GM23338 (cell line): ENCODE results near the gene YPEL3. TPM values are rescaled to one million over a fixed set of nuclear protein-coding genes. Genes with fewer than 3 reads are reported as not detected.

ENCODE experiments used
- ATAC-seq: fragments of 200-7000 bp; cut with Tn5 transposase; 3 replicates; pipeline ENCODE4 v1.9.1; 2020
- DNase-seq: peaks from one replicate; pipeline ENCODE4 v3.0.0-alpha.2; 2015; ENCODE audit warnings: low spot score
- H2AFZ ChIP-seq: fragments of 200-600 bp; sonication (generic); 2 replicates; pipeline ENCODE4 v1.8.0; 2016; ENCODE audit warnings: antibody characterized with exemption, mild to moderate bottlenecking, moderate library complexity
- H3F3A ChIP-seq: fragments of 200-600 bp; sonication (generic); replicated peaks from 2 replicates; pipeline ENCODE4 v1.8.0; 2017; ENCODE audit warnings: antibody characterized with exemption, mixed run types, low read depth
- H3K27ac ChIP-seq: fragments of 200-600 bp; sonication (generic); 2 replicates; pipeline ENCODE4 v1.6.1; 2016; ENCODE audit warnings: low read depth
- H3K27me3 ChIP-seq: fragments of 200-600 bp; sonication (generic); 2 replicates; pipeline ENCODE4 v1.8.0; 2016; ENCODE audit warnings: mild to moderate bottlenecking, mixed run types, moderate library complexity; ENCODE audit not compliant: insufficient read depth
- H3K36me3 ChIP-seq: fragments of 200-600 bp; sonication (generic); 2 replicates; pipeline ENCODE4 v1.8.0; 2016; ENCODE audit warnings: mild to moderate bottlenecking; ENCODE audit not compliant: insufficient read depth
- H3K4me1 ChIP-seq: fragments of 200-600 bp; sonication (generic); 2 replicates; pipeline ENCODE4 v1.8.0; 2016; ENCODE audit warnings: mild to moderate bottlenecking, moderate library complexity; ENCODE audit not compliant: insufficient read depth
- H3K4me2 ChIP-seq: fragments of 200-600 bp; sonication (generic); 2 replicates; pipeline ENCODE4 v1.7.1; 2017; ENCODE audit warnings: mixed run types
- H3K4me3 ChIP-seq: fragments of 200-600 bp; sonication (generic); 2 replicates; pipeline ENCODE4 v1.6.1; 2016; ENCODE audit warnings: mixed run types
- H3K79me2 ChIP-seq: fragments of 200-600 bp; sonication (generic); replicated peaks from 2 replicates; pipeline ENCODE4 v1.8.0; 2017; ENCODE audit warnings: mild to moderate bottlenecking; ENCODE audit not compliant: insufficient read depth
- H3K9me2 ChIP-seq: fragments of 200-600 bp; sonication (generic); 2 replicates; pipeline ENCODE4 v1.8.0; 2017; ENCODE audit not compliant: insufficient read depth
- H4K20me1 ChIP-seq: fragments of 200-600 bp; sonication (generic); replicated peaks from 2 replicates; pipeline ENCODE4 v1.8.0; 2017; ENCODE audit warnings: mild to moderate bottlenecking; ENCODE audit not compliant: insufficient read depth
- H3K27ac Mint-ChIP-seq: 2 replicates; pipeline ENCODE4 v1.8.0; 2020; ENCODE audit warnings: inconsistent platforms, mild to moderate bottlenecking, moderate library complexity, mixed read lengths
- H3K27me3 Mint-ChIP-seq: 3 replicates; pipeline ENCODE4 v1.8.0; 2022; ENCODE audit warnings: low read depth, mild to moderate bottlenecking, moderate library complexity, mixed read lengths, inconsistent platforms; ENCODE audit not compliant: insufficient read depth, poor library complexity
- H3K36me3 Mint-ChIP-seq: 3 replicates; pipeline ENCODE4 v1.8.0; 2021; ENCODE audit warnings: low read depth, mild to moderate bottlenecking, inconsistent platforms, moderate library complexity, mixed read lengths
- H3K4me1 Mint-ChIP-seq: 3 replicates; pipeline ENCODE4 v1.8.0; 2020; ENCODE audit warnings: mild to moderate bottlenecking, inconsistent platforms, mixed read lengths
- H3K4me3 Mint-ChIP-seq: 3 replicates; pipeline ENCODE4 v1.8.0; 2021; ENCODE audit warnings: moderate library complexity, mild to moderate bottlenecking, inconsistent platforms, mixed read lengths
- H3K9me3 Mint-ChIP-seq: 3 replicates; pipeline ENCODE4 v1.8.0; 2020; ENCODE audit warnings: moderate library complexity, mild to moderate bottlenecking, inconsistent platforms, mixed read lengths
- CREB1 ChIP-seq: fragments of 250-450 bp; sonication (Bioruptor Pico); IDR thresholded peaks from 2 replicates; pipeline ENCODE4 v1.5.0; 2020; ENCODE audit warnings: low read depth, mild to moderate bottlenecking, moderate library complexity
- JUNB ChIP-seq: IDR thresholded peaks from one replicate; pipeline ENCODE4 v1.6.1; 2016; ENCODE audit warnings: antibody characterized with exemption; ENCODE audit not compliant: unreplicated experiment
- POLR2AphosphoS5 ChIP-seq: IDR thresholded peaks from 2 replicates; pipeline ENCODE4 v1.6.1; 2016; ENCODE audit warnings: antibody characterized with exemption, low read depth
- polyA plus RNA-seq: library from polyadenylated mRNA; unstranded; fragments of >200 nt; fragmentation: Nextera tagmentation; extraction: Ambion mirVana; gene quantifications from 2 replicates; pipeline ENCODE4 v1.2.1, GENCODE V29; 2016
- total RNA-seq: library from RNA; depleted of rRNA; stranded (reverse); fragments of >200 nt; shearing (Covaris generic); gene quantifications from 2 replicates; pipeline ENCODE4 v1.2.3, GENCODE V29; 2014
- TF ChIP-seq, protein P1 (sequence below): IDR thresholded peaks from 2 replicates; pipeline ENCODE4 v1.6.1; 2016; ENCODE audit warnings: antibody characterized with exemption
- TF ChIP-seq, protein P2 (sequence below), 2 experiments: fragments of 200-600 bp in 1 of 2; sonication (generic) in 1 of 2; conservative IDR thresholded peaks; 2 replicates each; pipeline versions ENCODE4 v1.5.1 to v1.6.1; 2016 to 2017; ENCODE audit warnings: antibody characterized with exemption in 2 of 2, low read depth in 2 of 2, mild to moderate bottlenecking in 2 of 2, moderate library complexity in 1 of 2

Gene YPEL3
- total and polyA plus RNA-seq, 2 experiments from 2014 or later: 27.8 to 86.1 TPM

DNA sequence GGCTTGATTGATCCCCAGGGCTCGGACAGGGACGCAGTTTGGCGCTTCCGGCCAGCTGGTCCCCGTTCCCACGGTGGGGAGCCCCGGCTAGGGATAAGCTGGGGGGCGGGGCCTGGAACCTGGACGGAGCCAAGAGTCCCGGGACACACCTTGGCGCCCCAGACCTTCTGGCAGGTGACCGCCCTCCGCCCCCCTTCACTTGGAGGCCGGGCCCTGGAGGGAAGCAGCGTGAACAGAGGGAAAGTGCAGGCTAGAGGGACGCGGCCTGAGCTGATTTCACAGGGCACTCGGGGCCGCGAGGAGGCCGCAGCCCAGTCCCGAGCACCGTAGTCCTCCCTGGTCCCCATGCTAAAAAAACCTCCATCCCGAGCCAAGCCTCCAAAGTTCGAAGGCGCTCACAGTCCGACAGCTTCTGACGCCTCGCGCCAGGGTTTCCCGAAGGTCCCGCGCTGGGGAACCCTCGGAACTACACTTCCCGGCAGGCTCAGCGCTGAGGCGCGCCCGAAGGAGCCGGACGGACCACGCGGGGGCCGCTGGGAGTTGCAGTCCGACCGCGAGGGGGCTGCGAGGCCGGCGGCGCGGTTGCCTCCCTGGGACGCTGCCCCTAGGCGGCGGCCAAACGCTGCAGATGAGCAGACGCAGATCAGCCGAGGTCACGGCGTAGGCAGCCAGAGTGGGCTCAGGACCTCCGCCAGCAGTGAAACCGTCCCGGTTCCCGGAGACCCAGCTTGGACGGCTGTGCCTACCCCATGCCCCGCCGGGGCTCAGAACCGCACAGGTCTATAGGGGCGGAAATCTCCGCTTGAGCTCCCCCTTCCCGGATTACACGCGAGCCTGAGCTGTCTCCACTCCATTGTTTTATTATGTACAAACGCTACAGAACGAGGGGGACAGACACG, 4.3 kb downstream of the YPEL3 start, which contains the start of gene TBX6:
Gene TBX6, minus strand, starts transcription at position 451 of the 899 bp plus-strand sequence. CDS start 731 bp downstream, outside the sequence.
- peak within 1 kb of the TSS; percentile 94 for H3K27ac Mint-ChIP-seq
- Histone ChIP-seq H3K36me3 (no peaks in the 10 kb centered on the region; the same call in 1 of the 2 replicates), H3K4me1 (peaks cover 14% of the 10 kb centered on the region), H3K9me2 (no peaks in the 10 kb centered on the region), H3K4me3 (peak within 1 kb of the TSS; percentile 92), H3K79me2 (0 out of 2 replicates have a peak, but pooled peaks cover 8% of the 10 kb centered on the region), H3K4me2 (peak within 1 kb of the TSS; percentile 99), H3K27me3 (0 out of 2 replicates have a peak, but pooled peaks cover 3% of the 10 kb centered on the region), H2AFZ (peak within 1 kb of the TSS; percentile 97), H3F3A (peaks cover 32% of the 10 kb centered on the region), H4K20me1 (no peaks in the 10 kb centered on the region; the same call in 1 of the 2 replicates), H3K27ac (peak within 1 kb of the TSS; percentile 80; the same call in 1 of the 2 replicates)
- TF ChIP-seq, protein P1, sequence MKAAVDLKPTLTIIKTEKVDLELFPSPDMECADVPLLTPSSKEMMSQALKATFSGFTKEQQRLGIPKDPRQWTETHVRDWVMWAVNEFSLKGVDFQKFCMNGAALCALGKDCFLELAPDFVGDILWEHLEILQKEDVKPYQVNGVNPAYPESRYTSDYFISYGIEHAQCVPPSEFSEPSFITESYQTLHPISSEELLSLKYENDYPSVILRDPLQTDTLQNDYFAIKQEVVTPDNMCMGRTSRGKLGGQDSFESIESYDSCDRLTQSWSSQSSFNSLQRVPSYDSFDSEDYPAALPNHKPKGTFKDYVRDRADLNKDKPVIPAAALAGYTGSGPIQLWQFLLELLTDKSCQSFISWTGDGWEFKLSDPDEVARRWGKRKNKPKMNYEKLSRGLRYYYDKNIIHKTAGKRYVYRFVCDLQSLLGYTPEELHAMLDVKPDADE: peak; percentile 96
- TF ChIP-seq, protein P2, sequence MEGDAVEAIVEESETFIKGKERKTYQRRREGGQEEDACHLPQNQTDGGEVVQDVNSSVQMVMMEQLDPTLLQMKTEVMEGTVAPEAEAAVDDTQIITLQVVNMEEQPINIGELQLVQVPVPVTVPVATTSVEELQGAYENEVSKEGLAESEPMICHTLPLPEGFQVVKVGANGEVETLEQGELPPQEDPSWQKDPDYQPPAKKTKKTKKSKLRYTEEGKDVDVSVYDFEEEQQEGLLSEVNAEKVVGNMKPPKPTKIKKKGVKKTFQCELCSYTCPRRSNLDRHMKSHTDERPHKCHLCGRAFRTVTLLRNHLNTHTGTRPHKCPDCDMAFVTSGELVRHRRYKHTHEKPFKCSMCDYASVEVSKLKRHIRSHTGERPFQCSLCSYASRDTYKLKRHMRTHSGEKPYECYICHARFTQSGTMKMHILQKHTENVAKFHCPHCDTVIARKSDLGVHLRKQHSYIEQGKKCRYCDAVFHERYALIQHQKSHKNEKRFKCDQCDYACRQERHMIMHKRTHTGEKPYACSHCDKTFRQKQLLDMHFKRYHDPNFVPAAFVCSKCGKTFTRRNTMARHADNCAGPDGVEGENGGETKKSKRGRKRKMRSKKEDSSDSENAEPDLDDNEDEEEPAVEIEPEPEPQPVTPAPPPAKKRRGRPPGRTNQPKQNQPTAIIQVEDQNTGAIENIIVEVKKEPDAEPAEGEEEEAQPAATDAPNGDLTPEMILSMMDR (conservative IDR thresholded peaks at IDR 0.05; ENCODE audit: low read depth in 2 of 2): peak in 1 of 2 experiments; percentile 80; a peak in 2 of 4 replicates
- peak; percentile 62 for TF ChIP-seq CREB1 (CRISPR knock-in tag)
- no peak for TF ChIP-seq JUNB
- peaks cover 23% of the 10 kb centered on the region for H3K27me3 Mint-ChIP-seq
- H3K9me3 Mint-ChIP-seq: peaks cover 5% of the 10 kb centered on the region
- DNase-seq (peak; percentile 97), ATAC-seq (peak; percentile 77)
- H3K4me3 Mint-ChIP-seq: peak within 1 kb of the TSS; percentile 88
- H3K4me1 Mint-ChIP-seq: peaks cover 20% of the 10 kb centered on the region
- H3K36me3 Mint-ChIP-seq: peaks cover 29% of the 10 kb centered on the region

DNA sequence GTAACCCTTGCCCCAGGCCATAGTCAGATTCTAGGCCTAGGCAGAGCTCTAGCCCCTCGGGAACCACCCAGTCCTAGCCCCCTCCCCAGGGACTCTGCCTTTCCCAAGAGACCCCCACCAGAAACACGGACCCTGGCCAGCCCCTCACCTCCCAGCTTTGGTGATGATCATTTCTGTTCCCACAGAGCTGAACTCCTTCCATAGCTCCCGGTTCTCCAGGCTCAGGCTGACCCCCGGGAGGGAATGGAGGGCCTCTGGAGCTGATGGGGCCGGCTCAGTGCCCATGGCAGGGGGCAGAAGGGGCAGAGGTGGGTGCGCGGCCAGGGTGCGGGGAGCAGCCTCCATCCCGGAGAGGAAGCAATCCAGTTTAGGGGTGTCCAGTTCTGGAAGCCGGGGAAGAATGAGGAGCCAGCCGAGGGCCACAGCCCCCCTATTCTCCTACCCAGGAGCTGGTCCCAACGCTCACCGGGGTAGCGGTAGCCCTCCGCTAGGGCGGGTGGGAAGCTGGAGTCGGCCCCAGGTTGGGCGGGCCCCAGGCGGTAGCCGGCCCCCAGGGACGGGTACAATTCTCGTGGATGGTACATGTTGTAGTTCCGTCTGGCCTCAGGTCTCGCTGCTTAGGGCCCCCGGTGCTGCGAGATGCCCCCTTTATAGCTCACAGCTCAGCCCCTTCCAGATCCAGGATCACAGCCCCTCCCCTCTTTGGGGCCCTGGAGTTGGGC, 5.2 kb downstream of the YPEL3 start:
- Histone ChIP-seq H3F3A (peaks cover 28% of the 10 kb centered on the region), H3K27me3 (0 out of 2 replicates have a peak, but pooled peaks cover 3% of the 10 kb centered on the region), H3K9me2 (no peaks in the 10 kb centered on the region), H3K27ac (no peak overlapping the region), H2AFZ (peak overlapping the region; percentile 96), H3K4me2 (peak overlapping the region; percentile 99), H3K4me3 (peak overlapping the region; percentile 92), H3K79me2 (0 out of 2 replicates have a peak, but pooled peaks cover 8% of the 10 kb centered on the region), H3K36me3 (no peaks in the 10 kb centered on the region; the same call in 1 of the 2 replicates), H3K4me1 (peaks cover 14% of the 10 kb centered on the region), H4K20me1 (no peaks in the 10 kb centered on the region; the same call in 1 of the 2 replicates)
- ATAC-seq (peak; percentile 1), DNase-seq (no peak)
- no peaks in the 10 kb centered on the region; the same call in 2 of the 3 replicates for H3K9me3 Mint-ChIP-seq
- peaks cover 26% of the 10 kb centered on the region for H3K36me3 Mint-ChIP-seq
- H3K27me3 Mint-ChIP-seq: peaks cover 18% of the 10 kb centered on the region
- H3K4me1 Mint-ChIP-seq: peaks cover 20% of the 10 kb centered on the region
- peak overlapping the region; percentile 88 for H3K4me3 Mint-ChIP-seq
- H3K27ac Mint-ChIP-seq: no peak overlapping the region
- TF ChIP-seq POLR2AphosphoS5: no peak
